Measurements from ENCODE around the gene TSTD1. TPM values are rescaled to one million over a fixed set of nuclear protein-coding genes. Genes with fewer than 3 reads are reported as not detected.

The TSTD1 gene
- total RNA-seq, 4 donors from 2014 or later: 33.0 to 152 (median 78.8) TPM

- Histone ChIP-seq H3K27ac (peak within 1 kb of the TSS; percentile 93 to 98 (median 96)), H3K27me3 (no peaks in the 10 kb centered on the region), H3K4me1 (peaks cover 0 to 12% (median 6%) of the 10 kb centered on the region in 4 donors), H3K4me3 (peak within 1 kb of the TSS; percentile 77 to 95 (median 86)), H3K9me3 (no peaks in the 10 kb centered on the region), H3K36me3 (peaks cover 0 to 27% (median 0%) of the 10 kb centered on the region in 3 donors)
- DNase-seq: peak; percentile 93 to 97 (median 95)
- TF ChIP-seq POLR2A (IDR thresholded peaks at IDR 0.05): peak; percentile 64 to 86
- TF ChIP-seq CTCF (IDR thresholded peaks at IDR 0.05): no peak
Measured at GRCh38 chr1:161045736-161046604, 7.2 kb upstream of the TSTD1 start, which contains the start of gene USF1. Gene USF1 (minus strand): TSS chr1:161045977. CDS start chr1:161043275, 2,702 bp downstream.

DNA sequence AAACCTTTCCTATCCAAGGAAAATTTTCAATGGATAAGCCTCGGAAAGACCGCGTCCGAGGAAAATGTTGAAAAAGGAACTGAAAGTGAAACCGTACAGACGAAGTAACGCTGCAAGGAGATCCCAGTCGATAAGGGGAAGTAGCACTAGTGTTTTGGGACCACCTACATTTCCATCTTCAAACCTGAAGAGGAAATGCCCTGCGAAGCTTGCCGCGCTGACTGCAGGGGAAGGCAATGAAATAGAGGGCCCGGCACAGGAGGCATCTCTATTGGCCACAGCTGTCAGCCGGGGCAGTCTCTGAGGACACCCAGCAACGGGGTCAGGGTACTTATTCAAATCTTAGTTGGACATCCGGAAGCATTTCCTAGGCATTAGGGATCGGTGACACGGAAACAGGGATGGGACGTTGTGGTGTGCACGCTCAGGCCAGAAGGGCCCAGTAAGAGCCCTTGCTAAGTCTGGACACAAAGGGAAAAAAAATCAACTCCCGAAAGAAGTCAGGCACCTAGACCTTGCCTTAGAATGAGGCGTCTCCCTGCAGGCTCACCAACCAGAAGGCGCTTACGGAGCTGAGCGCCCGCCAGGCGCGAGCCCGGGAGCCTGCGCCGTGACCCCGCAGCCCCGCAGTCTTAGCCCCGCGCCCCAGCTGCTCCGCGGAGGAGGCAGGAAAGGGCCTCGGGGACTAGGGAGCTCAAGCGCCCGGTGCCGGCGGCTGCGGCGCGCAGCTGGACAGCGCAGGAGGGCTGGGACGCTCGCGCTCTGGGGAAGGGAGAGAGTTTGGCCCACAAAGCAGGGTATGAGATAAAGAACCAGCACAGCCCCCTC is 6.4 kb upstream of the TSTD1 start:
- H3K4me1 ChIP-seq: peaks cover 0 to 12% (median 6%) of the 10 kb centered on the region in 4 donors
- TF ChIP-seq POLR2A (IDR thresholded peaks at IDR 0.05) (peak; percentile 71 to 74), CTCF (IDR thresholded peaks at IDR 0.05) (no peak)
- peaks cover 0 to 35% (median 0%) of the 10 kb centered on the region in 3 donors for H3K36me3 ChIP-seq
- no peaks in the 10 kb centered on the region for H3K9me3 ChIP-seq
- H3K4me3 ChIP-seq: peak overlapping the region; percentile 77 to 95 (median 86)
- H3K27me3 ChIP-seq: no peaks in the 10 kb centered on the region
- H3K27ac ChIP-seq: peak overlapping the region; percentile 93 to 98 (median 96)
- DNase-seq: peak; percentile 82 to 93 (median 87)

- DNase-seq: no peak
- Histone ChIP-seq H3K36me3 (peaks cover 0 to 40% (median 0%) of the 10 kb centered on the region in 3 donors), H3K9me3 (no peaks in the 10 kb centered on the region), H3K27ac (peak overlapping the region; percentile 93 to 98 (median 96)), H3K27me3 (no peaks in the 10 kb centered on the region), H3K4me1 (peaks cover 0 to 17% (median 6%) of the 10 kb centered on the region in 4 donors), H3K4me3 (peak overlapping the region; percentile 77 to 95 (median 86))
- no peak for TF ChIP-seq CTCF (IDR thresholded peaks at IDR 0.05)
- no peak for TF ChIP-seq POLR2A (IDR thresholded peaks at IDR 0.05)
Measured at GRCh38 chr1:161044535-161044907, 5.8 kb upstream of the TSTD1 start.

DNA sequence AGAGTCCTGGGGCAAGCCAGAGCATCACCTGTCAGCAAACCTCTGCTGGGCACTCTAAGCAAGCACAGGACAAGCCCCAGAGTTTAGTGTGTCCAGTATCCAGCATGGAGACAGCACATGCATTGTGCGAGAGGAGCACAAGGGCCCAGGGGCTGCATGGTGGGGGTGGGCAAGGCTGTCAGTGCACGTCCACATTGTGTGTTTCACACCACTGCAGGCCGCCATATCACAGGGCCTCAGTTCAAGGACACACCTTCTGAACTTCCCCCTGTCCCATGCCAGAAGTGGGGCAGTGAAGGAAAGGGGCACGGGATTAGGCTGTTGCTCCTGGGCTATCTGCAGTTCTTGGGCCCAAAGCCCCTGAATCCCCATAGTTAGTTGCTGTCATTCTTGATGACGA is 782 bp upstream of the TSTD1 start:
- Histone ChIP-seq H3K4me3 (no peak overlapping the region), H3K36me3 (peaks cover 0 to 39% (median 0%) of the 10 kb centered on the region in 3 donors), H3K4me1 (peaks cover 0 to 36% (median 6%) of the 10 kb centered on the region in 4 donors), H3K9me3 (no peaks in the 10 kb centered on the region), H3K27me3 (no peaks in the 10 kb centered on the region), H3K27ac (peak overlapping the region; percentile 69 to 87 (median 75))
- no peak for TF ChIP-seq CTCF (IDR thresholded peaks at IDR 0.05)
- no peak for TF ChIP-seq POLR2A (IDR thresholded peaks at IDR 0.05)
- no peak for DNase-seq

DNA sequence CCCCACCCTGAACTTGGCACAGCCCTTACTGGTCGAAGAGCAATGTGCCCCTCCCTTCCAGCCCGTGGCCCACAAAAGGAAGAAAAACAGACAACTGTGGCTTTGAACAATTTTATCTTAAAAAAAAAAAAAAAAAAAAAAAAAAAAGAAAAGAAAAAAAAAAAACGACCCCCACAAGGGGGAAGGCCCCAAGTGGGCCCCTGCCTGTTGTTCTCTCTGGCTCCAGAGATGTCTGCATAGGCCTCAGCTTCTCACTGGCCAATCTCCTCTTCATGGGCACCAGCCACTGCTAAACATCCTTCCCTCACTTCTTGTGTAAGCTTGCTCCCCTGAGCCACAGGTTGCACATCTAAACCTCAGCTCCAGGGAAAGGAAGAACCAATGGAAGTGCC is 386 bp upstream of the TSTD1 start:
- peak overlapping the region; percentile 47 to 71 (median 66) for H3K4me3 ChIP-seq
- no peaks in the 10 kb centered on the region for H3K27me3 ChIP-seq
- H3K4me1 ChIP-seq: peaks cover 0 to 32% (median 3%) of the 10 kb centered on the region in 4 donors
- DNase-seq: no peak
- H3K36me3 ChIP-seq: peaks cover 0 to 39% (median 0%) of the 10 kb centered on the region in 3 donors
- TF ChIP-seq CTCF (IDR thresholded peaks at IDR 0.05) (no peak), POLR2A (IDR thresholded peaks at IDR 0.05) (no peak)
- H3K27ac ChIP-seq: peak overlapping the region; percentile 69 to 91 (median 81)
- H3K9me3 ChIP-seq: no peaks in the 10 kb centered on the region

Measured in Peyer's patch (tissue), 4 donors.